ENCODE measurements around the gene ABCC11.

- TF ChIP-seq POLR2A (IDR thresholded peaks at IDR 0.05) (no peak), CTCF (IDR thresholded peaks at IDR 0.05) (no peak), POLR2AphosphoS5 (IDR thresholded peaks at IDR 0.05) (no peak)
Observed at GRCh38 chr16:48124266-48124665, 123.1 kb downstream of the ABCC11 start.

All from prostate gland (tissue), 2 donors.